Gastroesophageal sphincter (tissue), 4 donors: Measurements from ENCODE around the gene DTX1. TPM values are rescaled to one million over a fixed set of nuclear protein-coding genes. Genes with fewer than 3 reads are reported as not detected.
"Not testable (repeated sequence)": the region's sequence is repeated elsewhere in the genome, so short reads cannot be mapped to it uniquely, and the experiment has no call there.

ENCODE experiments used
- ATAC-seq: fragments of 150-250 bp; one replicate; pipeline ENCODE4 v1.9.1; 2016; ENCODE audit warnings: mild to moderate bottlenecking, moderate library complexity
- H3K27ac ChIP-seq, 4 donors: fragments of 200-600 bp; sonication (generic) in 3 of 4; 1 replicate in 3 of 4; 2 replicates in 1 of 4; pipeline ENCODE4 v1.5.1; 2016 to 2019
- H3K27me3 ChIP-seq: fragments of 200-600 bp; sonication (generic); one replicate; pipeline ENCODE4 v1.5.1; 2019
- H3K36me3 ChIP-seq, 2 donors: fragments of 200-600 bp; sonication (generic); one replicate each; pipeline ENCODE4 v1.5.1; 2019; ENCODE audit warnings: control low read depth in 1 of 2
- H3K4me1 ChIP-seq, 3 donors: fragments of 200-600 bp; sonication (generic); 1 replicate in 2 of 3; 2 replicates in 1 of 3; pipeline ENCODE4 v1.5.1; 2016 to 2019; ENCODE audit warnings: control low read depth in 2 of 3
- H3K4me3 ChIP-seq, 2 donors: fragments of 200-600 bp; sonication (generic); one replicate each; pipeline ENCODE4 v1.5.1; 2019; ENCODE audit warnings: mild to moderate bottlenecking in 1 of 2, moderate library complexity in 1 of 2
- H3K9me3 ChIP-seq, 3 donors: fragments of 200-600 bp; sonication (generic); one replicate each; pipeline ENCODE4 v1.5.1; 2017 to 2019; ENCODE audit warnings: control low read depth in 2 of 3
- EP300 ChIP-seq: sonication (generic); formaldehyde crosslinking; IDR thresholded peaks from one replicate; pipeline ENCODE4 v1.6.1; 2017; ENCODE audit warnings: antibody characterized with exemption, mild to moderate bottlenecking
- POLR2A ChIP-seq, 2 donors: fragments of 450-650 bp; IDR thresholded peaks; one replicate each; pipeline ENCODE4 v1.6.1; 2017; ENCODE audit warnings: antibody characterized with exemption in 2 of 2, mild to moderate bottlenecking in 2 of 2, moderate library complexity in 1 of 2
- POLR2AphosphoS5 ChIP-seq: sonication (generic); formaldehyde crosslinking; IDR thresholded peaks from one replicate; pipeline ENCODE4 v1.6.1; 2017; ENCODE audit warnings: antibody characterized with exemption
- WGBS, 2 donors: methylation state at CpG; one replicate each; pipeline ENCODE4 v1.1.5; 2018; ENCODE audit warnings: low coverage in 1 of 2; 5-methylcytosine and 5-hydroxymethylcytosine counted together
- total RNA-seq, 4 donors: library from RNA; depleted of rRNA; stranded (reverse); fragments of >200 nt; gene quantifications; one replicate each; pipeline ENCODE4 v1.1.0, GENCODE V29; 2016
- TF ChIP-seq, protein P1 (sequence below), 4 experiments: fragments of 200-600 bp in 2 of 4; fragments of 450-650 bp in 2 of 4; sonication (generic) in 1 of 4; IDR thresholded peaks; one replicate each; pipeline ENCODE4 v1.5.1; 2017 to 2019; ENCODE audit warnings: antibody characterized with exemption in 4 of 4, mild to moderate bottlenecking in 2 of 4, moderate library complexity in 2 of 4

Gene DTX1
- total RNA-seq, 4 donors from 2014 or later: 2.3 to 9.5 (median 5.3) TPM

DNA sequence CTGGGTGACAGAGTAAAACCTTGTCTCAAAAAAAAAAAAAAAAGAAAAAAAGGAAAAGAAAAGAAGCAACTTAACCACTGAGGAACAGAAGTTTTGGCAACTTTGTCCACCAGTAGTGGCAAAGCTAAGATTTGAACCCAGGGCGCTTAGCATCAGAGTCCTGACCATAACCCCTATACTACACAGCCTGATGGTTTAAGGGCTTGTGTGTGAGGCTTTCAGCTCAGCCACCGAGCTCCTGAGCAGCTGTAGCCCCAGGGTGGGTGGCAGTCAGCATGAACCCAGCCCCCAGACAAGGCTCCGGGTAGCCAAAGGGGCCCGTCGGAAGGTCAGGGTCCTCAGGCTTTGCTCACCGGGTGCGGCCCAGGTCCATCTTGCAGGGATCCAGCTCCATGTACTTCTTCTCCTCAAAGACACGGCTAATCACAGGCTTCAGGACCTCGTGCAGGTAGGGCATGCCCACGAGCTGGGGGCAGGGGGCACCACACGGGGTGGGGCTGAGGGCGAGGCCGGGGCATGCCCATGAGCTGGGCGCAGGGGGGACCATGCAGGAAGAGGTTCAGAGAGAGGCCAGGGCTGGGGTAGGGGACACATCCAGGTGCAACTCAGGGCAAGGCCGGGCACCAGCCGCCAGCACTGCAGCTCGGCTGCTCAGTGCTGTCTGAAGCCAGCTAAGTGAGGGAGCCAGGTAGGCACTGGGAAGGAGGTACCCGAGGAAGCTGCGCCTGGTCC, 58.1 kb downstream of the DTX1 start:
- no peak for ATAC-seq
- no peak overlapping the region for H3K4me3 ChIP-seq
- 83% methylated on average over 1 of the region's 19 CpGs; no CpG with 5 or more reads in 1 of the 2 donors for WGBS, 2 donors
- H3K27ac ChIP-seq: no peak overlapping the region
- H3K27me3 ChIP-seq: peaks cover 59% of the 10 kb centered on the region
- no peaks in the 10 kb centered on the region for H3K36me3 ChIP-seq
- H3K4me1 ChIP-seq: no peaks in the 10 kb centered on the region
- no peak for TF ChIP-seq POLR2AphosphoS5
- TF ChIP-seq EP300: no peak
- TF ChIP-seq, protein P1, sequence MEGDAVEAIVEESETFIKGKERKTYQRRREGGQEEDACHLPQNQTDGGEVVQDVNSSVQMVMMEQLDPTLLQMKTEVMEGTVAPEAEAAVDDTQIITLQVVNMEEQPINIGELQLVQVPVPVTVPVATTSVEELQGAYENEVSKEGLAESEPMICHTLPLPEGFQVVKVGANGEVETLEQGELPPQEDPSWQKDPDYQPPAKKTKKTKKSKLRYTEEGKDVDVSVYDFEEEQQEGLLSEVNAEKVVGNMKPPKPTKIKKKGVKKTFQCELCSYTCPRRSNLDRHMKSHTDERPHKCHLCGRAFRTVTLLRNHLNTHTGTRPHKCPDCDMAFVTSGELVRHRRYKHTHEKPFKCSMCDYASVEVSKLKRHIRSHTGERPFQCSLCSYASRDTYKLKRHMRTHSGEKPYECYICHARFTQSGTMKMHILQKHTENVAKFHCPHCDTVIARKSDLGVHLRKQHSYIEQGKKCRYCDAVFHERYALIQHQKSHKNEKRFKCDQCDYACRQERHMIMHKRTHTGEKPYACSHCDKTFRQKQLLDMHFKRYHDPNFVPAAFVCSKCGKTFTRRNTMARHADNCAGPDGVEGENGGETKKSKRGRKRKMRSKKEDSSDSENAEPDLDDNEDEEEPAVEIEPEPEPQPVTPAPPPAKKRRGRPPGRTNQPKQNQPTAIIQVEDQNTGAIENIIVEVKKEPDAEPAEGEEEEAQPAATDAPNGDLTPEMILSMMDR (IDR thresholded peaks at IDR 0.05): no peak
- TF ChIP-seq POLR2A (IDR thresholded peaks at IDR 0.05): no peak
- H3K9me3 ChIP-seq: no peaks in the 10 kb centered on the region

GRCh38 chr12:113115455-113116126, 59.1 kb downstream of the DTX1 start:
- ATAC-seq: no peak
- Histone ChIP-seq H3K9me3 (no peaks in the 10 kb centered on the region), H3K36me3 (no peaks in the 10 kb centered on the region), H3K4me3 (no peak overlapping the region), H3K27me3 (peaks cover 69% of the 10 kb centered on the region), H3K27ac (no peak overlapping the region), H3K4me1 (no peaks in the 10 kb centered on the region)
- TF ChIP-seq POLR2A (IDR thresholded peaks at IDR 0.05): no peak
- TF ChIP-seq POLR2AphosphoS5: no peak
- no peak for TF ChIP-seq EP300
- TF ChIP-seq, protein P1 (IDR thresholded peaks at IDR 0.05): no peak
- WGBS, 2 donors: 94% methylated on average over 3 of the region's 22 CpGs; no CpG with 5 or more reads in 1 of the 2 donors

DNA sequence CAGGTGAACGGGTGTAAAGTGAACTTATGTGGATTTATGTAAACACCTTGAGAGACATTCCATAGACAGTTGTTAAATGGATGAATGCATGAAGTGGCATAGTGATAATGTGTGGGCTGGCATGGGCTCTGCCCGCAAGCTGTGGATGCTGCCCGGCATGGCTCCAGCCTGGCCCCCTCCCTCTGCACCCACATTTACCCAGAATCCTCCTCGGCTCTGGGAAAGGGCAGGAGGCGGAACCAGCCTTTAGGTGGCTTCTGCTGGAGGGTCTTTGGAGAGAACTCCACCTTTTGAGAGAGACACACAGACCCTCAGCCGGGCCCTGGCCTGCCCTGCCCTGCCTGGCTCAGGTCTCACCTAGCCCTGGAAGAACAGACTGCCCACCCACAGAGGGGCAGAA, 60.3 kb downstream of the DTX1 start:
- Histone ChIP-seq H3K36me3 (no peaks in the 10 kb centered on the region), H3K27me3 (peaks cover 75% of the 10 kb centered on the region), H3K4me3 (no peak overlapping the region), H3K4me1 (no peaks in the 10 kb centered on the region), H3K27ac (no peak overlapping the region), H3K9me3 (no peaks in the 10 kb centered on the region)
- WGBS, 2 donors: 47 to 53% methylated on average over 3 of the region's 6 CpGs
- ATAC-seq: no peak
- TF ChIP-seq POLR2A (IDR thresholded peaks at IDR 0.05) (no peak), POLR2AphosphoS5 (no peak), EP300 (no peak)
- TF ChIP-seq, protein P1 (IDR thresholded peaks at IDR 0.05): no peak

DNA sequence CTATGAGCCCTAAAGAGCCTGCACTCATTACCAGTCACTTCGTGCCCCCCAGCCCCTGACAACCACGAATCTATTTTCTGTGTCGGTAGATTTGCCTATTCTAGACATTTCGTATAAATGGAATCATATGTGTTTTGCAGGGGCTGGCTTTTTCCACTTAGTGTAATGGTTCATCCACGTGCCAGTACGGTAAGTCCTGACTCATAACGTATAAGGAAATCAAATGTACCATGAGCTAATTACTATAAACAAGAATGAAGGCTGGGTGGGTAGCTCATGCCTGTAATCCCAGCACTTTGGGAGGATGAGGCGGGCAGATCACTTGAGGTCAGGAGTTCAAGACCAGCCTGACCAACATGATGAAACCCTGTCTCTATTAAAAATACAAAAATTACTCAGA, 61.2 kb downstream of the DTX1 start:
- not testable (repeated sequence) for H3K9me3 ChIP-seq, H3K27ac ChIP-seq, H3K4me1 ChIP-seq, H3K4me3 ChIP-seq, ATAC-seq, H3K36me3 ChIP-seq
- 50 to 68% methylated on average over 8 of the region's 8 CpGs for WGBS, 2 donors
- peaks cover 68% of the 10 kb centered on the region for H3K27me3 ChIP-seq

- TF ChIP-seq EP300: no peak
- TF ChIP-seq POLR2AphosphoS5: no peak
- TF ChIP-seq, protein P1 (IDR thresholded peaks at IDR 0.05): no peak
- TF ChIP-seq POLR2A (IDR thresholded peaks at IDR 0.05): no peak
- Histone ChIP-seq H3K9me3 (peaks cover 0 to 9% (median 0%) of the 10 kb centered on the region in 3 donors), H3K27me3 (peaks cover 63% of the 10 kb centered on the region), H3K4me3 (no peak overlapping the region), H3K36me3 (no peaks in the 10 kb centered on the region), H3K27ac (no peak overlapping the region), H3K4me1 (no peaks in the 10 kb centered on the region)
- ATAC-seq: no peak
- WGBS, 2 donors: 91 to 100% methylated on average over 1 of the region's 1 CpG
Observed at GRCh38 chr12:113118142-113118541, 61.6 kb downstream of the DTX1 start.
